SU-DHL-6 (cell line): ENCODE measurements around the gene LRRC56.

Experiments used
- H2AFZ ChIP-seq: fragments of 200-600 bp; sonication (generic); 2 replicates; pipeline ENCODE4 v1.6.1; 2014; ENCODE audit warnings: low read depth, mild to moderate bottlenecking, moderate library complexity, mixed read lengths, antibody characterized with exemption, low read length; ENCODE audit not compliant: severe bottlenecking
- H3F3A ChIP-seq: fragments of 200-600 bp; shearing (Covaris generic); 2 replicates; pipeline ENCODE4 v1.6.0; 2016; ENCODE audit warnings: antibody characterized with exemption, mild to moderate bottlenecking; ENCODE audit not compliant: insufficient read depth
- H3K27ac ChIP-seq: fragments of 200-600 bp; sonication (generic); 2 replicates; pipeline ENCODE4 v1.5.1; 2016; ENCODE audit warnings: low read depth, mild to moderate bottlenecking, low read length, moderate library complexity, mixed read lengths
- H3K27me3 ChIP-seq: fragments of 200-600 bp; sonication (generic), shearing (Covaris generic); 2 replicates; pipeline ENCODE4 v1.6.0; 2014; ENCODE audit warnings: mild to moderate bottlenecking, low read length
- H3K36me3 ChIP-seq: fragments of 200-600 bp; sonication (generic); 2 replicates; pipeline ENCODE4 v1.6.1; 2014; ENCODE audit warnings: mild to moderate bottlenecking, low read length, mixed read lengths
- H3K4me2 ChIP-seq: fragments of 300-600, 200-600 bp; shearing (Covaris generic), sonication (generic); 2 replicates; pipeline ENCODE4 v1.6.0; 2014; ENCODE audit warnings: low read length, low read depth, mild to moderate bottlenecking; ENCODE audit not compliant: poor library complexity, severe bottlenecking
- H3K4me3 ChIP-seq: fragments of 200-600 bp; sonication (generic); 2 replicates; pipeline ENCODE4 v1.5.1; 2014; ENCODE audit warnings: antibody characterized with exemption, low read length, mild to moderate bottlenecking, mixed read lengths; ENCODE audit not compliant: insufficient read depth, poor library complexity, severe bottlenecking
- H3K79me2 ChIP-seq: fragments of 200-600 bp; sonication (generic); 2 replicates; pipeline ENCODE4 v1.6.1; 2014; ENCODE audit warnings: mild to moderate bottlenecking, low read length, moderate library complexity; ENCODE audit not compliant: insufficient read depth
- H3K9ac ChIP-seq: fragments of 200-600 bp; sonication (generic); 2 replicates; pipeline ENCODE4 v1.7.0; 2014; ENCODE audit warnings: mild to moderate bottlenecking, low read length
- H3K9me2 ChIP-seq: fragments of 200-600 bp; sonication (generic); replicated peaks from 2 replicates; pipeline ENCODE4 v1.6.1; 2014; ENCODE audit warnings: low read length; ENCODE audit not compliant: insufficient read depth
- H3K9me3 ChIP-seq: fragments of 200-600 bp; sonication (generic); 2 replicates; pipeline ENCODE4 v1.6.1; 2014; ENCODE audit warnings: low read length, mixed read lengths; ENCODE audit not compliant: insufficient read depth
- H4K20me1 ChIP-seq: fragments of 200-600 bp; sonication (generic); 2 replicates; pipeline ENCODE4 v1.6.1; 2014; ENCODE audit warnings: low read depth, mild to moderate bottlenecking, antibody characterized with exemption, low read length, moderate library complexity, mixed read lengths
- CTCF ChIP-seq: fragments of 200-600 bp; sonication (generic); IDR thresholded peaks from one replicate; pipeline ENCODE4 v1.5.1; 2017; ENCODE audit warnings: antibody characterized with exemption, mild to moderate bottlenecking, low read length, moderate library complexity; ENCODE audit not compliant: insufficient read depth, poor library complexity, severe bottlenecking
- EZH2phosphoT487 ChIP-seq: fragments of 200-600 bp; sonication (generic), shearing (Covaris generic); conservative IDR thresholded peaks from 2 replicates; pipeline ENCODE4 v1.6.1; 2018; ENCODE audit warnings: mild to moderate bottlenecking, antibody characterized with exemption, low read length, moderate library complexity, mixed read lengths

Gene LRRC56

GRCh38 chr11:488579-488978 lies 48.7 kb upstream of the LRRC56 start:
- H3K27me3 ChIP-seq, result no peaks in the 10 kb centered on the region
- no peaks in the 10 kb centered on the region for H3K79me2 ChIP-seq
- no peak overlapping the region for H3K4me3 ChIP-seq
- no peaks in the 10 kb centered on the region for H3F3A ChIP-seq
- no peak overlapping the region for H2AFZ ChIP-seq
- H3K4me2 ChIP-seq, result no peak overlapping the region
- no peaks in the 10 kb centered on the region for H3K9me3 ChIP-seq
- H3K27ac ChIP-seq, result no peak overlapping the region
- no peaks in the 10 kb centered on the region for H3K36me3 ChIP-seq
- H3K9me2 ChIP-seq, result no peaks in the 10 kb centered on the region
- no peak overlapping the region for H3K9ac ChIP-seq
- no peaks in the 10 kb centered on the region for H4K20me1 ChIP-seq
- TF ChIP-seq EZH2phosphoT487, result no peak
- TF ChIP-seq CTCF, result no peak

- TF ChIP-seq EZH2phosphoT487, result no peak
- no peak for TF ChIP-seq CTCF
- Histone ChIP-seq H4K20me1 (no peaks in the 10 kb centered on the region), H3K36me3 (no peaks in the 10 kb centered on the region)
These were observed 48.3 kb upstream of the LRRC56 start for GRCh38 chr11:488992-489391.

GRCh38 chr11:489610-490185 lies 47.6 kb upstream of the LRRC56 start:
- Histone ChIP-seq H3K9ac (no peak overlapping the region), H3K4me2 (no peak overlapping the region), H3K9me2 (no peaks in the 10 kb centered on the region), H3K27ac (no peak overlapping the region), H3K4me3 (no peak overlapping the region), H3K36me3 (no peaks in the 10 kb centered on the region), H3K9me3 (no peaks in the 10 kb centered on the region), H3F3A (no peaks in the 10 kb centered on the region), H3K79me2 (no peaks in the 10 kb centered on the region), H2AFZ (no peak overlapping the region), H3K27me3 (no peaks in the 10 kb centered on the region), H4K20me1 (no peaks in the 10 kb centered on the region)
- TF ChIP-seq EZH2phosphoT487 (no peak), CTCF (no peak)

More at GRCh38 chr11:488992-489391, 48.3 kb upstream of the LRRC56 start:
- no peaks in the 10 kb centered on the region for H3K9me3 ChIP-seq
- H3K4me2 ChIP-seq, result no peak overlapping the region
- H2AFZ ChIP-seq, result no peak overlapping the region
- no peak overlapping the region for H3K27ac ChIP-seq
- no peaks in the 10 kb centered on the region for H3K9me2 ChIP-seq
- H3K9ac ChIP-seq, result no peak overlapping the region
- H3K27me3 ChIP-seq, result no peaks in the 10 kb centered on the region
- H3F3A ChIP-seq, result no peaks in the 10 kb centered on the region
- H3K4me3 ChIP-seq, result no peak overlapping the region
- H3K79me2 ChIP-seq, result no peaks in the 10 kb centered on the region
